HUES48 (cell line): ENCODE data around the gene ISL2.
A peak's percentile ranks its signal among the peaks of the same experiment; 100 is the strongest.

Experiments used
- H3K27ac ChIP-seq: one replicate; pipeline ENCODE4 v1.7.0; 2013; ENCODE audit warnings: low read depth, low read length, inconsistent platforms
- H3K27me3 ChIP-seq: 2 replicates; pipeline ENCODE4 v1.6.1; 2013; ENCODE audit warnings: mild to moderate bottlenecking, low read length; ENCODE audit not compliant: control insufficient read depth, insufficient read depth
- H3K36me3 ChIP-seq: 2 replicates; pipeline ENCODE4 v1.6.1; 2013; ENCODE audit warnings: low read length; ENCODE audit not compliant: control insufficient read depth, insufficient read depth
- H3K4me1 ChIP-seq: 2 replicates; pipeline ENCODE4 v1.6.1; 2013; ENCODE audit warnings: mild to moderate bottlenecking, low read length; ENCODE audit not compliant: control insufficient read depth, insufficient read depth
- H3K4me3 ChIP-seq: 2 replicates; pipeline ENCODE4 v1.5.1; 2013; ENCODE audit warnings: mild to moderate bottlenecking, low read depth, low read length
- H3K9ac ChIP-seq: 2 replicates; pipeline ENCODE4 v1.6.1; 2013; ENCODE audit warnings: mild to moderate bottlenecking, low read depth, low read length, moderate library complexity
- H3K9me3 ChIP-seq: 2 replicates; pipeline ENCODE4 v1.6.1; 2013; ENCODE audit warnings: low read length; ENCODE audit not compliant: control insufficient read depth, insufficient read depth

ISL2 gene

DNA sequence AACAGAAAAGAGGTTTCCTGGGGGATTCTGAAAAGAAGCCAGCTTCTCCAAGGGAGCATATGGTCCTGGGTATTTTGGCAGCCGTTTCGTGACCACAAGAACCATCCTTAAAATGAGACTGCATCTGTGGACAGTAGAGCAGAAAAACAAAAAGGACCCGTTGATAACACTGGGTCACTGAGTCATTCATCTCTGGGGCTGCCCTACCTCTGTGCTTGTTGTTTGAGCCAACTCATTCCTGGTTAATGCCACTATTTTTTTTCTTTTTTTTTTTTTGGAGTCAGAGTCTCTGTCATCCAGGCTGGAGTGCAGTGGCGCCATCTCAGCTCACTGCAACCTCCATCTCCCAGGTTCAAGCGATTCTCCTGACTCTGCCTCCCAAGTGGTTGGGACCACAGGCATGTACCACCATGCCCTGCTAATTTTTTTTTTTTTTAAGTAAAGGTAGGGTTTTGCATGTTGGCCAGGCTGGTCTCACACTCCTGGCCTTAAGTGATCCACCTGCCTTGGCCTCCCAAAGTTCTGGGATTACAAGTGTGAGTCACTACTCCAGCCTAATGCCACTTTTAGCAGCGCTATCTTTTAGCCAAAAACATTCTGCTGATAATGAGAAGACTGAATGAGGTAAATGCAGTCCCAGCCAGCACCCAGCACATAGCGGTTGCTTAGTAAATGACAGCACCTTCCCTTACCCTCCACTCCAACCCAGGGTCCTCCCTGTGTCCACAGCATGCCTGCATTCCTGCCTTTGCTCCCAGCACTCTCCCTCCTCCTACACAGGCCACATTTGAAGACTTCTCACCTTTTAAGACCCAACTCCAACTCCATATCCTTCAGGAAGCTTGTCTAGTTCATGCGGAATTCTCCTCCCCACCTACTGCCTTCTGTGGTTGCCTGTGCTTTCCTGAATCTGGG lies 9.1 kb upstream of the ISL2 start:
- H3K36me3 ChIP-seq: no peaks in the 10 kb centered on the region
- H3K9me3 ChIP-seq: no peaks in the 10 kb centered on the region
- H3K27ac ChIP-seq: no peak overlapping the region
- no peaks in the 10 kb centered on the region for H3K4me1 ChIP-seq
- H3K27me3 ChIP-seq: no peaks in the 10 kb centered on the region
- no peak overlapping the region for H3K4me3 ChIP-seq
- no peak overlapping the region for H3K9ac ChIP-seq

- H3K27ac ChIP-seq: no peak overlapping the region
- no peaks in the 10 kb centered on the region for H3K36me3 ChIP-seq
- H3K9me3 ChIP-seq: no peaks in the 10 kb centered on the region
- no peak overlapping the region for H3K4me3 ChIP-seq
- no peak overlapping the region for H3K9ac ChIP-seq
- no peaks in the 10 kb centered on the region; the same call in 1 of the 2 replicates for H3K27me3 ChIP-seq
- H3K4me1 ChIP-seq: no peaks in the 10 kb centered on the region
Observed at GRCh38 chr15:76328106-76328696, 8.4 kb upstream of the ISL2 start.

- Histone ChIP-seq H3K4me3 (no peak overlapping the region), H3K27ac (no peak overlapping the region), H3K36me3 (no peaks in the 10 kb centered on the region), H3K4me1 (no peaks in the 10 kb centered on the region), H3K9me3 (no peaks in the 10 kb centered on the region), H3K9ac (no peak overlapping the region), H3K27me3 (no peaks in the 10 kb centered on the region; the same call in 1 of the 2 replicates)
Observed at GRCh38 chr15:76328958-76329357, 7.6 kb upstream of the ISL2 start.

DNA sequence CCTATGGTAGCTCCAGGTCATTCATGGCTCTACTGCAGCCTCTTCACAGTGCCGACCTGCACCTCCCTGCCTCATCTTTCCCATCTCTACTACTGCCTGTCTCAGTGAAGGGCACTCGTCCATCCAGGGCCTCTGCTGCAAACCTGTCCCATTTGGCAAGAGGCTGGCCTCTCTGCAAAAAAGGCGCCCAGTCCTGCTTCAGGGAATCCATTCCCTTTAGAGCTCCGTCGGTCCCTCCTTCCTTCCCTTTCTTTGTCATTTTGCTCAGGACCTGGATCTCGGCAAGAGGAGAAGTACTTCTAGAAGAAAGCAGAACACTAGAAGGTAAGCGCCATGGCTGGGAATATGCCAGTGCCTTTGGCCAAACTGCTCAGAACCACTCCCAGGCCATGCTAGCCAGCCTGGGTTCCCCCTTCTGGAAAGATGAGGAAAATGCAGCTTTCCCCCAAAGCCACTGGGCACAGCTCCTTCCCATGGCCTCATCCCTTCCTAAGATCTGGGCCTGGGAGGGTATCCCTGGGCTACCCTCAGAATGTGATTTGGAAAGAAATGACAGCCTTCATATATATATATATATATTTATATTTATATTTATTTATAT lies 6.4 kb upstream of the ISL2 start:
- Histone ChIP-seq H3K9ac (no peak overlapping the region), H3K36me3 (no peaks in the 10 kb centered on the region), H3K4me1 (no peaks in the 10 kb centered on the region; the same call in 1 of the 2 replicates), H3K4me3 (no peak overlapping the region), H3K27me3 (peaks cover 9% of the 10 kb centered on the region), H3K9me3 (no peaks in the 10 kb centered on the region), H3K27ac (no peak overlapping the region)

- Histone ChIP-seq H3K27me3 (peaks cover 32% of the 10 kb centered on the region), H3K27ac (no peak overlapping the region), H3K4me3 (no peak overlapping the region), H3K9ac (no peak overlapping the region), H3K36me3 (no peaks in the 10 kb centered on the region), H3K4me1 (peaks cover 8% of the 10 kb centered on the region), H3K9me3 (no peaks in the 10 kb centered on the region)
Observed at GRCh38 chr15:76332796-76333195, 3.8 kb upstream of the ISL2 start.

DNA sequence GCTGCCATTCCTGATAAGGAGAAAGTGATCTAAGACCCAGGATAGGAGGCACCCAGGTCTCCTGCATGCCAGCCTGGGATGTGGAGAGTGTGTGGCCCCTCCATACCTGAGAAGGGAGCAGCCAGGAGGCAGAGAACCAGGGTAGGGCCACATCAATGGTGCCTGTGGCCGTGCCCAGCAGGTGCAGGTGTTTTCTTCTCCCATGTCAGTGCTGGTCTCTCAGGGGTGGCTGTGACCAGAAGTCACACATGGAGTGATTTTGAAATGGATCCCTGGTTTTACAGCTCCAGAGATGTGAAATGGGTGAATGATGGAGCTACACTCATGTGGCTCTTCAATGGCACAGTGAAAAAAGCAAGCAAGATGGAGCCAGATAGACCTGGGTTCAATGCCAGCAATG lies 3.3 kb upstream of the ISL2 start:
- no peaks in the 10 kb centered on the region for H3K36me3 ChIP-seq
- H3K9ac ChIP-seq: no peak overlapping the region
- peaks cover 37% of the 10 kb centered on the region for H3K27me3 ChIP-seq
- H3K4me3 ChIP-seq: no peak overlapping the region
- no peaks in the 10 kb centered on the region for H3K9me3 ChIP-seq
- H3K27ac ChIP-seq: no peak overlapping the region
- H3K4me1 ChIP-seq: peaks cover 8% of the 10 kb centered on the region

- no peaks in the 10 kb centered on the region for H3K9me3 ChIP-seq
- no peak overlapping the region for H3K27ac ChIP-seq
- peaks cover 43% of the 10 kb centered on the region for H3K27me3 ChIP-seq
- no peak overlapping the region for H3K9ac ChIP-seq
- no peak overlapping the region for H3K4me3 ChIP-seq
- peaks cover 8% of the 10 kb centered on the region for H3K4me1 ChIP-seq
- H3K36me3 ChIP-seq: no peaks in the 10 kb centered on the region
Observed at GRCh38 chr15:76333720-76334437, 2.7 kb upstream of the ISL2 start.

- Histone ChIP-seq H3K9ac (peak overlapping the region; percentile 37; the same call in 1 of the 2 replicates), H3K9me3 (no peaks in the 10 kb centered on the region), H3K4me1 (peaks cover 12% of the 10 kb centered on the region), H3K36me3 (no peaks in the 10 kb centered on the region), H3K27ac (no peak overlapping the region), H3K4me3 (peak overlapping the region; percentile 66), H3K27me3 (peaks cover 51% of the 10 kb centered on the region)
Observed at GRCh38 chr15:76334438-76335306, 1.9 kb upstream of the ISL2 start.

GRCh38 chr15:76335307-76336253 lies 993 bp upstream of the ISL2 start:
- Histone ChIP-seq H3K9ac (peak overlapping the region; percentile 61), H3K9me3 (no peaks in the 10 kb centered on the region), H3K4me1 (peaks cover 17% of the 10 kb centered on the region), H3K4me3 (peak overlapping the region; percentile 66), H3K36me3 (no peaks in the 10 kb centered on the region), H3K27me3 (peaks cover 60% of the 10 kb centered on the region), H3K27ac (no peak overlapping the region)
